B cell (primary cell): ENCODE results near the gene TEX54.

ENCODE experiments used
- CTCF ChIP-seq: fragments of 200-600 bp; IDR thresholded peaks from one replicate; pipeline ENCODE4 v1.8.0; 2022; ENCODE audit warnings: antibody characterized with exemption, mild to moderate bottlenecking
- EZH2 ChIP-seq: IDR thresholded peaks from 2 replicates; pipeline ENCODE4 v1.6.1; 2012; ENCODE audit warnings: borderline replicate concordance, low read depth, mild to moderate bottlenecking, moderate library complexity, low read length; ENCODE audit not compliant: insufficient read depth, poor library complexity, severe bottlenecking

GRCh38 chr11:62882431-62882749 lies 49.7 kb upstream of the TEX54 start:
- TF ChIP-seq CTCF (no peak), EZH2 (no peak)
